GM18498 (cell line): ENCODE measurements around the gene CEP112.
"Not testable (repeated sequence)": the region's sequence is repeated elsewhere in the genome, so short reads cannot be mapped to it uniquely, and the experiment has no call there.

Experiments used
- ATAC-seq: cut with Tn5 transposase; IDR thresholded peaks from one replicate; pipeline ENCODE4 v1.9.1; 2021; ENCODE audit warnings: mild to moderate bottlenecking, moderate library complexity; ENCODE audit not compliant: unreplicated experiment

The CEP112 gene

DNA sequence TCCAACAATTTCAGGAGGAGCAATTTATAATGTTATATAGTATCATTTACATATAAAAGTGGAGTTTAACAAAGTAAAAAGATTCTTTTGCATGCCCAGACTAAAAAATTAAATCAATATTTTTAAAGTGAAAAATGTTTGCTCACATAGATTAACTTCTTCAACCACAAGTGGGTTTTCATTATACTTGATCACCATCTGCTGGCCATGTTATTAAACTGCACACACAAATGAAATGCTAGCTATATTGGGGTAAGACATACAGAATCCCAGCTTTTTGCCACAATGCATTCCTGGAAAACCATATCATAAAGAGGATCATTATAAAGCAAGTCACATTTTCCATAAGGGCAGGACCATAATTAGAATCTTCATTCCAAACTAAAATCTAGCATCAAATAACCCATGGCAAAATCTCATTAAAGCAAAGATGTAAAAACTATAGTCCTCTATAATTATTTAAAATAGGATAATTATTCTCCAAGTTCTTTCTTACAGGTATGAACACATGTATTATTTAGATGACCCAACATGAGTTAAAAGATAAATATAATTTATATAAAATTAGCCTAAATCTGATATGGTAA lies 26.3 kb downstream of the CEP112 start:
- ATAC-seq: no peak

DNA sequence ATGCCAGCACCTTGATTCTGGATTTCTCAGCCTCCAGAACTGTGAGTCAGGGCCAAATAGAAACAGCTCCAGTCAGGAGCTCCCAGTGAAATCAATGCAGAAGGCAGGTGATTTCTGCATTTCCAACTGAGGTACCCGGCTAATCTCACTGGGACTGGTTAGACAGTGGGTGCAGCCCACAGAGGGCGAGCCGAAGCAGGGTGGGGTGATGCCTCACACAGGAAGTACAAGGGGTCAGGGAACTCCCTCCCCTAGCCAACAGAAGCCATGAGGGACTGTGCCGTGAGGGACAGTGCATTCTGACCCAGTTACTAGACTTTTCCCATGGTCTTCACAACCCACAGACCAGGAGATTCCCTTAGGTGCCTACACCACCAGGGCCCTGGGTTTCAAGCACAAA lies 36.9 kb downstream of the CEP112 start:
- ATAC-seq: not testable (repeated sequence)

DNA sequence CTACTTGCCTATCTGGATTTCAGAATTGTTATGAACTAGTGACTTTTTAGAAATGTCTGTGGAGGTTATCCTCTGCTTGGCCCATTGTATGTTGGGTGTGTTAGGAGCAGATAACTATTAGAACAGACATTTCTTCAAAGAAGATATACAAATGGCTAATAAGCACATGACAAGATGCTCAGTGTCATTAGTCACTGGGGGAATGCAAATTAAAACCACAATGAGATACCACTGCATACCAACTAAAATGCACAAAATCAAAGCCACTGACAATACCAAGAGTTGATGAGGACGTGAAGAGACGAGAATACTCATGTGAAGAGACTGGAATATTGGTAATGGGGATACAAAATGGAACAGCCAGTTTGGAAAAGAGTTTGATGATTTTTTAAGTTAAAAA lies 39.2 kb downstream of the CEP112 start:
- ATAC-seq: no peak

DNA sequence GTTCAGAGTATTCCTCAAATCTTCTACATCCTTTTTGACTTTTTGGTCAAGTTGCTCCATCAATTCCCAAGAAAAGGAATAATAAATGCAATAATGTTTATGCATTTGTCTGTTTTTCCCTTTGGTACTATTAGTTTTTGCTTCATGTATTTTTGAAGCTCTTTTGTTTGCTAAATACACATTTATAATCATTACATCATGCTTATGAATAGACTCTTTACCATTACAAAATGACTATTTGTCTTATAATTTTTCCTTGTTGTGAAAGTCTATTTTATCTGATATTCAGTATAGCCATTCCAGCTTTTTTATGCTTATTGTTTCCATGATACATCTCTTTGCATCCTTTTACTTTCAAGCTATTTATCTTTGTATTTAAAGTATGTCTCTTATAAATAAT lies 41.2 kb downstream of the CEP112 start:
- ATAC-seq: no peak

DNA sequence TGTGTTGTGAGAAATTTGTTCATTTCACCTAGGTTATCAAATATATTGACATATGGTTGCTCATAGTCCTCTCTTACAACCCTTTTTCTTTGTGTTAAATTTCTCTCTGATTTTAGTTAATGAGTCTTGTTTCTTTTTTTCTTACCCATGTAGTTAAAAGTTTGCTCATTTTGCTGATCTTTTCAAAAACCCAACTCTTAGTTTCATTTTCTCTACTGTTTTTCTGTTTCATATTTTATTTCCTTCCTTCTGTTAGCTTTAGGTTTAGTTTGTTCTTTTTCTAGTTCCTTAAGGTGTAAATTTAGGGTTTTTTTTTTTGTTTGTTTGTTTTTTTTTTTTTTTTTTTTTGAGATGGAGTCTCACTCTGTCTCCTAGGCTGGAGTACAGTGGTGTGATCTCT lies 42.4 kb downstream of the CEP112 start:
- ATAC-seq: no peak

DNA sequence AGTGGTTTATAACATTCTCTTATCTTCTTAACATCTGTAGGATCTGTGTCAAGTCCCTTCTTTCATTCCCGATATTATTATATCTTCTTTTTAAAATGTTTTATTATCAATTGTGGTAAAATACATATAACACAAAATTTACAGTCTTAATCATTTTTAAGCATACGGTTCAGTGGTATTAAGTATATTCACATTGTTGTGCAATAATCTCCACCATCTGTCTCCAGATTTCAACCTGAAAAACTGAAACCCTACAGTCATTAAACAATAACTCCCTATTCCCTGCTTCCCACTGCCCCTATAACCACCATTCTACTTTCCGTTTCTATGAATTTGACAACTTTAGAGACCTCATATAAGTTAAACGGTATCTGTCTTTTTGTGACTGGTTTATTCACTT lies 45.5 kb downstream of the CEP112 start:
- ATAC-seq: no peak

DNA sequence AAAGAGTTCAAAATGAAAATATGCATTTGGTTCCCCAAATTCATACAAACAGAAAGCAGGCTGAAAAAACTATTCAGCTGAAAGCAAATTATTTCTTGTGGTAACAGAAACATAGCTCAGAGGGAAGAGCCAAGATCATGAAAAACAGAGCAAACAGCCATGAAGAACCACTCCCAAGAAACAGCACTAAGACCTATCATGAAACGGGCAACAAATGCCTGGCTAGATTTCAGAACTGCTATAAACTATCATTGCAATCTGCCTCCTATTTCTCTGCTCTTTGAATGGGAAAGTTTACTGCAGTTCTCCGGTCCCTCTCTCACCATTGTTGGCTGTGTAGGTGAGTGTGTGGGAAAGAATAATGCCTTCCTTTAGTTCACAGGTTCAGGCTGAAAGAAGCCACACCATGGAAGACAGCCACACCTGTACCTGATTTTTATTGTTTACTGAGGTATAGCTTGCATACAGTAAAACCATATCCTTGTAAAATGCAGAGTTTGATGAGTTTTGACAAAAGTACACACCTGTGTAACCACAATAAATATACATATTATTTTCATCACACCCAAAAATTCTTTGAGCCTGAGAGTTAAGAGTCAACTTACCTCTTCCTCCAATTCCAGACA lies 48.2 kb downstream of the CEP112 start:
- no peak for ATAC-seq

DNA sequence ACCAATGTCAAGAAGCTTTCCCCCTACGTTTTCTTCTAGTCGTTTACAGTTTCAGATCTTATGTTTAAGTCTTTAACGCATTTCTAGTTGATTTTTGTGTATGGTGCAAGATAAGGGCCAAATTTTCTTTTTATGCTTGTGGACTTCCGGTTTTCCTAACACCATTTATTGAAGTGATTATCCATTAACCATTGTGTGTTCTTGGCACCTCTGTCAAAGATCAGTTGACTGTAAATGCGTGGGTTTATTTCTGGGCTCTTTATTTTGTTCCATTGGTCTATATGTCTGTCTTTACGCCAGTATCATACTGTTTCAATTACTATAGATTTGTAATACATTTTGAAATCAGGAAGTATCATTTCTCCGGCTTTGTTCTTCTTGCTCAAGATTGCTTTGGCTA lies 49.5 kb downstream of the CEP112 start:
- no peak for ATAC-seq

DNA sequence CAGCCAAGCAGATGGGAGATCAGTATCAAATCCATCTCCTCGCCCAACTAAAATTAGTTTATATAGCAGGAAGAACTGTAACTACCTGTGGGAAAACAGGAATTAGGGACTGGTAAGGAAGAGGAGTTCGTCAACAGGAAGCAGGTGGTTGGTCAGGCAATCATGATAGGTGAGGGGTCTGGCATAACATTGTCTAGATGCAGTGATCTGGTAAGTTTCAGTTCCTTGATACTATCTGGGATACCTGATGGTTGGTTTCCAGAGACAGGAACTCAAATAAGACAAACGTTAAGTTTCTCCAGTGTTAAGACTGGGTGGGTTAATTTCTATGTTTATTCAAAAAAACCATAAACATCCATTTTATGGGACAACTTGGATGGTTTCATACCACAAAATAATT lies 53.8 kb downstream of the CEP112 start:
- no peak for ATAC-seq

DNA sequence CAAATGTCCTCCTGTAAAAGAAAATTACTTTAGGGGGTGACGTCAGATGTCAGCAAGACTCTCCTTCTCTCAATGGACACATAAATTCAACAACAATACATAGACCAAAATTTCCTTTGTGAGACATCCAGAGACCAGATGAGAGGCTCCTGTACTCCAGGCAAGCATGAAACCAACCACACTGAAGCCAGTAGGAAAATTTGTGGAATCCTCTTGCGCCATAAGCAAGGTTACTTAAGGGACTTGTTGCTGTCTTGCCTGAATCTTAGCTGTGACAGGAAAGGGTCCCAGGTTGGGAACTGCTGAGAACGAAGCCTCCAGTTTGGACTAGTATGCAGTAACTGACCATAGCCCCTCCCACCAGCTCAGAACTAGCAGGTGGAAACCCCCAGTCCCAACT lies 56.0 kb downstream of the CEP112 start:
- ATAC-seq: no peak

DNA sequence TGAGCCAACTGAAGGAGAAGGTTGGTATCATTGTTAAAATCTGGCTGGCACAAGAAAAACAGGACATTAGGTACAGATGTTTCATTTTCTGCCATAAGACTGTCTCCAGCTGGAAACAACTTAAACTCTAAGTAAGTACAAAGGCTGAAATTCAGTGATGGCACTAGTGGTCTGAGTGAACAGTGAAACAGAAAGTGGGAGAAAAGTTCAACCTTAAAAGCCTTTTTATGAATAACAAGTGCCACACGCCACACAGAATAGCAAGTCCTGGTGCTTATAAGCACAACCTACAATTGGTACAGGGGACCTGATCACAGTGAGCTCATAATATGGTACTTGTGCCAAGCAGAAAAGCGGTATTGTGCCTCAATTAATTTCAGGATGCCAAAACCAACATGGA lies 56.7 kb downstream of the CEP112 start:
- ATAC-seq: no peak

DNA sequence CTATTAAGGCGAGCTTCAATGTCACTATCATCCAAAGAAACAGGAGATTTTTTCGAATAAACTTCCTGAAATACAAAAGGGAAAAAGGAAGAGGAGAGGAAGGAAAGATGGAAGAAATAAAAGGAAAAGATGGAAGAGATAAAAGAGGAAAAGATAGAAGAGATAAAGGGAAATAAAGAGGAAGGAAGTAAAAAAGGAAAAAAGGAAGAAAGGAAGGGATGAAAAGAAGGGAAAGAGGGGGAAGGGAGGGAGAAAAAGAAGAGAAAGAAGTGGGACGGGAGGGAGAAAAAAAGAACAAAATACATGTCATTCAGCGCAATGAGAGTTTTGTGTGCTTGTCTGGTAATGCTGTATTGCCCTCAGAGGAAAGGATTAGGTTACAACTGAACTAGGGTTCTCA lies 62.2 kb downstream of the CEP112 start:
- no peak for ATAC-seq

DNA sequence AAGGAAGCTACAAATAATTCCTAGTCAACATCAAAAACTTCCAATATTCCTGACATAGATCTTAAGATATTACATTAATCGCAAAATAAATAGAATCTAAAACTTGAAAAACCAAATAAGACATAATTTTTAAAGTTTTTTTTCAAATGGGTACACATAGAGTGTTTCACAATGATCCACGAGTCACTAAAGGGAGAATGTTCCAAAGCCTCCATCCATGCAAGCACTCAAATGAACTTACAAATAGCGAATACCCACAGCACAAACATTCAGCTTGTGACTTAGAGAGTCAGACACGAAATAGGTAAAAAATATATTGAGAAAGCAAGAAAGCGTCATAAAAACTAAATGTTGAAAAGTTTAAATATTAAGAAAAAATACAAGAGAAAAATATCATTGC lies 65.7 kb downstream of the CEP112 start:
- ATAC-seq: no peak

DNA sequence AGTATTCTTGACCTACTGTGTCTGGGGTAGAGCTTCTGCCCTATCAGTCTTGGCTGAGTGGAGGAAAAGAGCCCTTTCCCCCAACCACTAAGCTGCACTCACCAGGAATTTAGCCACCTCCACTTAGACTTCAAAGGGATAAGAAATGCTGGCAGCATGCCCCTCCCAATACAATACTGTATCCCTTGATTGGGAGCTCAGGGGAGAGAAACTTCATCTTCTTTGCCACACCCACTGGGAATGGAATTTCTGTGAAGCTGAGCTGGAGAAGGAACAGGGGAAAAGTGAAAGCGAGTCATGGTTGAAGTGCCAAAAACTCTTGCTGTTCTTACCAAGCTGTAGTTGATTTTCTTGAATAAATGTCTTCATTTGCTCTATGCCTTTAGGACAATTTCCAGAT lies 68.8 kb downstream of the CEP112 start:
- no peak for ATAC-seq

DNA sequence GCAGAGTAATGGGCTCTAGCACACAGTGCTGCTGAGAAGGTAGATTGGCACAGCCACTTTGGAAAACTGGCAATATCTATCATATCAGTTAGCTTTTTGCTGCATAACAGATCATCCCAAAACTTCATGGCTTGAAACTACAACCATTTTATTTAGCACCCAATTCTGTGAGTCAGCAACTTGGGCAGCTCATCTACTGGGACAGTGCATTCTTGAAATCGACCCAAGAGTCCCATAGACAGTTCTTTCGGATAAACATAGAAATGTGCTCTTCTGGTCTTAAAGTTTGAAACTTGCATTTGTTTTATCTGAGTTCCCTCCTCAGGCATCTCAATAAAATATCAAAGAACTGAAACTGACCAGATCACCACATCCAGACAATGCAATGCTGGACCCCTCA lies 76.7 kb downstream of the CEP112 start:
- no peak for ATAC-seq

DNA sequence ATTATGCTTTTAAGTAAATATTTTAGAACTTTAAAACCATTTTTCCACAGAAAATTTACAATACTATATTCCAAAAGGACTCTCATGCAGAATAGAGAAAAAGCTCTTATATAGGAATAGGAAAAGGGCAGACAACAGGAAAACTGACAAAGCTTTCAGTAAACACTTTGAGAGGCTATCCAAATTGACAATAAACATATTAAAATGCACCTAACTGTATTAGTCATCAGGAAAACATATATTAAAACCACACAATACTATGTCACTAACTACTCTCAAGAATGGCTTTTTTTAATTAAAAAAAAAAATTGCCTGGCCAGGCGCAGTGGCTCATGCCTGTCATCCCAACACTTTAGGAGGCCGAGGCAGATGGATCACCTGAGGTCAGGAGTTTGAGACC lies 77.3 kb downstream of the CEP112 start:
- ATAC-seq: no peak

DNA sequence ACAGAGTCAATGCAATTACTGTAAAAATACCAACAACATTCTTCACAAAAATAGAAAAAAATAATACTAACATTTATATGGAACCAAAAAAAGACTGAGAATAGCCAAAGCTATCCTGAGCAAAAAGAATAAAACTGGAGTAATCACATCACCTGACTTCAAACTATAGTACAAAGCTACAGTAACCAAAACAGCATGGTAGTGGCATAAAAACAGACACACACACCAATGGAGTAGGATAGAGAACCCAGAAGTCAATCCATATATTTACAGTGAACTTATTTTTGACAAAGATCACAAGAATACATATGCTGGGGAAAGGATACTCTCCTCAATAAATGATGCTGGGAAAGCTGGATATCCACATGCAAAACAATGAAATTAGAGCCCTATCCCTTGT lies 84.2 kb downstream of the CEP112 start:
- ATAC-seq: no peak

DNA sequence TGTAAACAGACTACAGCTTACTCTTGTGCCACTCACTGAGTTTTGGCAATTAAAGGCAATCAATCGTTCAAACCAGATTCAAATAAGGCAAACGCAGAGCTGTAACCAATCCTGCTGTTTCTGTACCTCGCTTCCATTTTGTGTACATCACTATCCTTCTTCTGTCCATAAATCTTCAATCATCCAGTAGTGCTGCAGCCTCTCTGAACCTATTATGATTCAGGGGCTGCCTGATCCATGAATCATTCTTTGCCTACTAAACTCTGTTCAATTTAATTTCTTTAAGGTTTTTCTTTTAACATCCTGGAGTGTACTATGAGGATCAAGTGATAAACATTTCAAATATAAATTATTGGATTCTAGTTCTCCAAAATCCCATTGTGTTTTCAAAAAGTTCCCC lies 93.9 kb downstream of the CEP112 start:
- ATAC-seq: no peak

DNA sequence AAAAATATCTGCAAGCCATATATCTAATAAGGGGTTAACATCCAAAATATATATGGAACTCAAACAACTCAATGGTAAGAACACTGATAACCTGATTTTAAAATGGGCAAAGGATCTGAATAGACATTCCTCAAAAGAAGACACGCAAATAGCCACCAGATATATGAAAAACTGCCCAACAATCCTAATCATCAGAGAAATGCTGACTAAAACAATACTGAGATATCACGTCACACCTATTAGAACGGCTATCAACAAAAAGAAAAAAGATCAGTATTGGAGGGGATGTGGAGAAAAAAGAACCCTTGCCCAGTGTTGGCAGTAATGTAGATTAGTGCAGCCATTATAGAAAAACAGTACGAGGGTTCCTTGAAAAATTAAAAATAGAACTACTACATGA lies 97.2 kb downstream of the CEP112 start:
- no peak for ATAC-seq

DNA sequence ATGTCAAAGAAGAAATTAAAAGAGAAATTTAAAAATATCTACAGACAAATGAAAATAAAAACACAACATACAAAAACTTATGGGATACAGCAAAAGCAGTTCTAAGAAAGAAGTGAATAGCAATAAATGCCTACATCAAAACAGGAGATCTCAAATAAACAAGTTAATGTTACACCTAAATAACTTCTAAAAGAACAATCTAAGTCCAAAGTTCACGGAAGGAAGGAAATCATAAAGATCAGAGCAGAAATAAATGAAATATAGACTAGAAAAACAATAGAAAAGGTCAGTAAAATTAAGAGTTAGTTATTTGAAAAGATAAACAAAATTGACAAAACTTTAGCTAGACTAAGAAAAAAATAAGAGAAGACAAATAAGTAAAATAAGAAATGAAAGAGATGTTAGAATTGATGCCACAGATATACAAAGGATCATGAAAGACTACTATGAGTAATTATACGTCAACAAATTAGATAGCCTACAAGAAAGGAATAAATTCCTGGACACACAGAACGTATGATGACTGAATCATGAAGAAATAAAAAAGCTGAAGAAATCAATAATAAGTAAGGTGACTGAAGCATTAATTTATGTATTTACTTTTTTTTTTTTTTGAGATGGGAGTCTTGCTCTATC lies 100.4 kb downstream of the CEP112 start:
- ATAC-seq: no peak

DNA sequence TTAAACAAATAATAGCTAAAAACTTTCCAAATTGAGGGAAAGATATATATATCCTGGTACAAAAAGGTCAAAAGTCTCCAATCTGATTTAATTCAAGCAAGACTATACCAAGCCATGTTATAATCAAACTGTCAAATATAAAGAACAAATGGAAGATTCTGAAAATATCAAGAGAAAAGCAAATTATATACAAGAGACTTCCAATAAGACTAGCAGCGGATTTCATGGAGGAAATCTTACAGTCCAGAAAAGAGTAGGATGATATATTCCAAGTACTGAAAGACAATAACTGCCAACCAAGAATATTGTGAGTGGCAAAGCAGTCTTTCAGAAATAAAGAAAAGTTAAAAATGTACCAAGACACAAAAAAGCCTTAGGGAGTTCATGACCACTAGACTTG lies 102.2 kb downstream of the CEP112 start:
- ATAC-seq: no peak

DNA sequence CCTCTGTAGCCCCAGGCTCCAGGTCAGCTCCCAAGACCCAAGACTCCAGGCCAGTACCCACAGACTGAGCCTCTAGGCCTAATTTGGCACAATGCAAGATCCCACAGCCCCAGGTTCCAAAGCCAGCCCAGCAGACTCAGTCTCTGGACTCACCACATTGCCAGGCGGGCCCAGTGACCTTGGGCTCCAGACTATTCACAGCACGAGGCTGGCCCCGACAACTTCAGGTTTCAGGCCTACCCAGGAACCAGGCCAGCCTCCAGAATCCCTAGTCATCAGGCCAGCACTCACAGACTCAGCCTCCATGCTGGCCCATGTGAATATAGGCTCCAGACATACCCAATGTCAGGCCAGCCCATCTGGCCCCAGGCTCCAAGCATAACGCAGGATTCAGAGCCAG lies 103.8 kb downstream of the CEP112 start:
- no peak for ATAC-seq

DNA sequence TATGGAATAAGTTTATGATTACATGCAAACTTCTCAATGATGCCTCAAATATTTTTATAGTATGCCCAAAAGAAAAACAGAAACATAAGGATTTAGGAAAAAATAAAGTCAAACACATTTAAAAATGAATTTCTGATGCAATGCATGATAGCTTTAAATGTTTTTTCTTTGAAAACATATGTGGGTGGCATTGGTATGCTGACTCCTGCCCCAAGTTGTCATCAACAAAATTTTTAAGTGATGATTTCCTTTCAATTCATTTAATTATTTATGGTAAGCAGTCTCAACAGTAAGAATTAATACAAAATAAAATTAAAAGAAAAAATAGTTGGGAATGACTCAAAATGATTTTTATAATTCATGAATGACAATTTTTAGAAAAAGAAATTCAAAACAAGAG lies 104.9 kb downstream of the CEP112 start:
- ATAC-seq: no peak
